T47D (cell line): ENCODE results near the gene ADIPOQ.
"Not testable (repeated sequence)": the region's sequence is repeated elsewhere in the genome, so short reads cannot be mapped to it uniquely, and the experiment has no call there.

Experiments used
- DNase-seq, 2 experiments: peaks; one replicate each; pipeline versions ENCODE4 v3.0.0 to v3.0.0-alpha.2; 2011 to 2012; ENCODE audit warnings: low read depth in 1 of 2, low spot score in 1 of 2
- JUND ChIP-seq: IDR thresholded peaks from 2 replicates; pipeline ENCODE4 v1.6.1; 2012; ENCODE audit warnings: low read depth
- in situ Hi-C: cut with HindIII; loops from 2 replicates; pipeline ENCODE4 v1.10.0; 2016; ENCODE audit warnings: low sequenced_read_pairs, low pct_unique_long_range_greater_than_20kb

The ADIPOQ gene

GRCh38 chr3:186842426-186843038, at the start of gene ADIPOQ:
ADIPOQ (plus strand) TSS chr3:186842710; CDS start chr3:186853059, 10,349 bp downstream.
- in situ Hi-C loops: no loop called here
- no peak for TF ChIP-seq JUND
- DNase-seq: peak in 1 of 2 experiments; percentile 34

GRCh38 chr3:186798239-186798874, 44.2 kb upstream of the ADIPOQ start:
- DNase-seq: no peak
- no peak for TF ChIP-seq JUND
- in situ Hi-C loops: no loop called here

GRCh38 chr3:186800285-186800684, 42.2 kb upstream of the ADIPOQ start:
- in situ Hi-C loops: no loop called here

GRCh38 chr3:186802701-186803100, 39.8 kb upstream of the ADIPOQ start:
- no peak for DNase-seq
- in situ Hi-C loops: no loop called here
- TF ChIP-seq JUND: no peak

More at GRCh38 chr3:186800285-186800684, 42.2 kb upstream of the ADIPOQ start:
- DNase-seq: no peak
- TF ChIP-seq JUND: no peak

GRCh38 chr3:186803447-186803846, 39.1 kb upstream of the ADIPOQ start:
- DNase-seq, in situ Hi-C loops: not testable (repeated sequence)

- in situ Hi-C loops: no loop called here
- DNase-seq: peak; percentile 91 to 95
- no peak for TF ChIP-seq JUND
Observed at GRCh38 chr3:186806089-186807055, 36.1 kb upstream of the ADIPOQ start, which contains the start of gene RFC4. RFC4 (minus strand) TSS chr3:186806482; CDS start chr3:186804713, 1,769 bp downstream.

- in situ Hi-C loops: no loop called here
- no peak for DNase-seq
Observed at GRCh38 chr3:186807231-186807630, 35.3 kb upstream of the ADIPOQ start.

GRCh38 chr3:186810336-186810996, 32.0 kb upstream of the ADIPOQ start:
- TF ChIP-seq JUND: no peak
- in situ Hi-C loops: no loop called here
- no peak for DNase-seq

More at GRCh38 chr3:186807231-186807630, 35.3 kb upstream of the ADIPOQ start:
- no peak for TF ChIP-seq JUND

- DNase-seq, in situ Hi-C loops: not testable (repeated sequence)
Observed at GRCh38 chr3:186811313-186811712, 31.2 kb upstream of the ADIPOQ start.

- no peak for DNase-seq
- in situ Hi-C loops: no loop called here
- TF ChIP-seq JUND: no peak
Observed at GRCh38 chr3:186814100-186814499, 28.4 kb upstream of the ADIPOQ start.

- no peak for TF ChIP-seq JUND
- in situ Hi-C loops: no loop called here
- no peak for DNase-seq
Observed at GRCh38 chr3:186815435-186815834, 27.1 kb upstream of the ADIPOQ start.

- TF ChIP-seq JUND: no peak
- no peak for DNase-seq
- in situ Hi-C loops: no loop called here
Observed at GRCh38 chr3:186818516-186818915, 24.0 kb upstream of the ADIPOQ start.
